CD14-positive monocyte (primary cell): ENCODE results near the gene UBE3D. TPM values are rescaled to one million over a fixed set of nuclear protein-coding genes. Genes with fewer than 3 reads are reported as not detected.

Experiments used
- DNase-seq, 3 donors: peaks; one replicate each; pipeline ENCODE4 v3.0.0-alpha.2; 2011 to 2022
- H2AFZ ChIP-seq: 2 replicates; pipeline ENCODE4 v1.6.0; 2012; ENCODE audit warnings: mild to moderate bottlenecking, low read depth, low read length, inconsistent platforms; ENCODE audit not compliant: insufficient read depth, poor library complexity, severe bottlenecking
- H3K27ac ChIP-seq, 2 donors: 1 replicate in 1 of 2; 2 replicates in 1 of 2; pipeline ENCODE4 v1.5.1; 2012 to 2013; ENCODE audit warnings: low read length in 2 of 2, control low read depth in 1 of 2, inconsistent platforms in 1 of 2, low read depth in 1 of 2, mild to moderate bottlenecking in 1 of 2
- H3K27me3 ChIP-seq, 2 donors: one replicate each; pipeline versions ENCODE4 v1.6.0 to v1.6.1; 2011 to 2013; ENCODE audit warnings: low read length in 2 of 2; ENCODE audit not compliant: control insufficient read depth in 2 of 2, insufficient read depth in 2 of 2
- H3K36me3 ChIP-seq, 2 donors: replicated peaks in 1 of 2; 1 replicate in 1 of 2; 2 replicates in 1 of 2; pipeline versions ENCODE4 v1.5.1 to v1.6.1; 2012 to 2013; ENCODE audit warnings: low read length in 2 of 2, control low read depth in 1 of 2, inconsistent platforms in 1 of 2, mild to moderate bottlenecking in 1 of 2; ENCODE audit not compliant: insufficient read depth in 2 of 2, control insufficient read depth in 1 of 2
- H3K4me1 ChIP-seq, 2 donors: 1 replicate in 1 of 2; 2 replicates in 1 of 2; pipeline versions ENCODE4 v1.5.1 to v1.6.1; 2012 to 2013; ENCODE audit warnings: low read length in 2 of 2, control low read depth in 1 of 2, inconsistent platforms in 1 of 2, mild to moderate bottlenecking in 1 of 2, moderate library complexity in 1 of 2; ENCODE audit not compliant: insufficient read depth in 2 of 2, control insufficient read depth in 1 of 2
- H3K4me2 ChIP-seq: replicated peaks from 2 replicates; pipeline ENCODE3; 2012; ENCODE audit warnings: low read length, moderate library complexity, mild to moderate bottlenecking; ENCODE audit not compliant: poor library complexity, severe bottlenecking; ENCODE audit errors: extremely low read depth
- H3K4me3 ChIP-seq, 3 experiments: fragments of 200-600 bp in 1 of 3; sonication (generic) in 1 of 3; replicated peaks in 1 of 3; 1 replicate in 2 of 3; 2 replicates in 1 of 3; pipeline ENCODE4 v1.5.1; 2011 to 2013; ENCODE audit warnings: low read length in 3 of 3, mild to moderate bottlenecking in 3 of 3, control low read depth in 2 of 3, low read depth in 2 of 3, inconsistent platforms in 1 of 3, moderate library complexity in 1 of 3
- H3K79me2 ChIP-seq: 2 replicates; pipeline ENCODE4 v1.6.0; 2012; ENCODE audit warnings: mild to moderate bottlenecking, control low read depth, inconsistent platforms, low read length, moderate library complexity; ENCODE audit not compliant: insufficient read depth
- H3K9ac ChIP-seq: 2 replicates; pipeline ENCODE4 v1.6.0; 2017; ENCODE audit warnings: low read length, mild to moderate bottlenecking; ENCODE audit not compliant: insufficient read depth, poor library complexity, severe bottlenecking
- H3K9me3 ChIP-seq, 2 donors: replicated peaks in 1 of 2; 1 replicate in 1 of 2; 2 replicates in 1 of 2; pipeline versions ENCODE4 v1.5.1 to v1.6.1; 2012 to 2013; ENCODE audit warnings: low read length in 2 of 2, control low read depth in 1 of 2; ENCODE audit not compliant: control insufficient read depth in 1 of 2, insufficient read depth in 1 of 2
- H4K20me1 ChIP-seq: 2 replicates; pipeline ENCODE4 v1.6.0; 2012; ENCODE audit warnings: mild to moderate bottlenecking, low read length, control low read depth, moderate library complexity; ENCODE audit not compliant: insufficient read depth
- H3K27ac Mint-ChIP-seq, 7 donors: one replicate each; pipeline ENCODE4 v1.8.0; 2020; ENCODE audit warnings: mild to moderate bottlenecking in 7 of 7, mixed read lengths in 7 of 7, moderate library complexity in 6 of 7, inconsistent platforms in 2 of 7
- H3K27me3 Mint-ChIP-seq, 3 donors: one replicate each; pipeline ENCODE4 v1.8.0; 2021 to 2022; ENCODE audit warnings: low read depth in 3 of 3, mild to moderate bottlenecking in 3 of 3, mixed read lengths in 3 of 3, moderate library complexity in 3 of 3, inconsistent platforms in 1 of 3
- H3K36me3 Mint-ChIP-seq, 2 donors: one replicate each; pipeline ENCODE4 v1.8.0; 2020; ENCODE audit warnings: mixed read lengths in 2 of 2, inconsistent platforms in 1 of 2, mild to moderate bottlenecking in 1 of 2
- H3K4me1 Mint-ChIP-seq: one replicate; pipeline ENCODE4 v1.8.0; 2020; ENCODE audit warnings: mild to moderate bottlenecking, mixed read lengths
- H3K4me3 Mint-ChIP-seq, 2 donors: one replicate each; pipeline ENCODE4 v1.8.0; 2020; ENCODE audit warnings: mild to moderate bottlenecking in 2 of 2, mixed read lengths in 2 of 2, moderate library complexity in 1 of 2
- H3K9me3 Mint-ChIP-seq, 7 donors: one replicate each; pipeline ENCODE4 v1.8.0; 2020 to 2022; ENCODE audit warnings: mixed read lengths in 7 of 7, mild to moderate bottlenecking in 6 of 7, moderate library complexity in 6 of 7, inconsistent platforms in 2 of 7
- CTCF ChIP-seq: fragments of 200-600 bp; IDR thresholded peaks from one replicate; pipeline ENCODE4 v1.8.0; 2022; ENCODE audit warnings: antibody characterized with exemption, mild to moderate bottlenecking
- WGBS: methylation state at CpG from one replicate; pipeline ENCODE4 v1.1.5; 2013; ENCODE audit warnings: missing lambda C conversion rate; ENCODE audit not compliant: insufficient coverage; 5-methylcytosine and 5-hydroxymethylcytosine counted together
- intact Hi-C, 2 donors: fragments of 100-400 bp; cut with micrococcal nuclease; formaldehyde crosslinking; loops; one replicate each; pipeline versions ENCODE4 v1.15.0 to v1.15.1; 2023
- polyA plus RNA-seq, 3 donors: library from polyadenylated mRNA; depleted of rRNA in 1 of 3; unstranded in 2 of 3; stranded (reverse) in 1 of 3; fragments of 300-500 nt in 2 of 3; fragments of >200 nt in 1 of 3; fragmentation: Illumina TruSeq in 2 of 3; gene quantifications; 1 replicate in 2 of 3; 2 replicates in 1 of 3; pipeline ENCODE4 v1.2.3, GENCODE V29; 2012 to 2021

UBE3D gene
- polyA plus RNA-seq, 3 donors = 0.61 to 1.7 (median 1.1) TPM

DNA sequence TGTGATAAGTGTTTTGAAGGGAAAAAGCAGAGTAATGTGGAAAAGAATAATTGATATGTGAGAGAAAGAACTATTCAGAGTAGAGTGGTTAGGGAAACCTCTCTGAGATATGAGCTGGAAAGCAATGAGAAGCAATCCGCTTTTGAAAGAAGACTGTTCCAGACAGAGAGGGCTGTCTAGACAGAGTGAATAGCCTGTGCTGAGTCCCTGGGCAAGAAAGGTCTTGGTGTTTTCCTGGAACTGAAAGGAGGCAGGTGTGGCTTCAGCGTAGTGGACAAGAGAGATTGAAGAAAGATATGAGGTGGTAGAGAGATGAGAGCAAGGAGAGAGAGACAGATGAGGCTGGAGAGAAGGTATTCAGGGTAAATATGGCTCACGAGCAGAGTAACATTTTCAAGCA lies 190.8 kb downstream of the UBE3D start:
- peaks cover 0 to 8% (median 2%) of the 10 kb centered on the region in 7 donors for H3K9me3 Mint-ChIP-seq
- no peak for TF ChIP-seq CTCF
- Histone ChIP-seq H3K4me2 (no peak overlapping the region), H3K27me3 (no peaks in the 10 kb centered on the region), H3K9me3 (no peaks in the 10 kb centered on the region), H2AFZ (no peak overlapping the region), H3K36me3 (no peaks in the 10 kb centered on the region), H4K20me1 (no peaks in the 10 kb centered on the region), H3K4me1 (no peaks in the 10 kb centered on the region), H3K4me3 (no peak overlapping the region), H3K79me2 (no peaks in the 10 kb centered on the region), H3K9ac (no peak overlapping the region), H3K27ac (no peak overlapping the region)
- intact Hi-C loops = no loop called here
- H3K27ac Mint-ChIP-seq = no peak overlapping the region
- peaks cover 0 to 3% (median 0%) of the 10 kb centered on the region in 3 donors for H3K27me3 Mint-ChIP-seq
- DNase-seq = no peak
- H3K36me3 Mint-ChIP-seq = no peaks in the 10 kb centered on the region
- no peaks in the 10 kb centered on the region for H3K4me1 Mint-ChIP-seq
- H3K4me3 Mint-ChIP-seq = no peak overlapping the region
- 97% methylated on average over 2 of the region's 3 CpGs for WGBS

DNA sequence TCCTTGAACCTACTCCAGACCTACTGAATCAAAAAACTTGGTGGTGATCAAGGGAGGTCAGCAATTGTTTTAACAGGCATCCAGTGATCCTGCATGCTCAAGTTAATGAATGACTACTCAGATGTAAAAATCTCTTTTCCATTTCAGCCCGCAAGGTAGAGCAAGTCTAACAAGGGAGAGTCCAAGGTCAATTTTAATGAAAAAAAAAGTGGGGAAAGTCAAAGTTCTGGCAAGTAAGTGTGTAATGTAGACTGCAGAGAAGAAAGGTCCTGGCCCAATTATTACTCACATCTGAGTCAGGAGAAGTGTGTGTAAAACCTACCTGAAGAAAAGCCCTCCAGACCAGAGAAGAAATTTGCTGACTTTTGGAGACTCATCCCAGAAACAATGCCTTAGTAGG lies 193.5 kb downstream of the UBE3D start:
- Histone ChIP-seq H3K9me3 (peaks cover 0 to 5% of the 10 kb centered on the region in 2 donors), H4K20me1 (no peaks in the 10 kb centered on the region), H3K79me2 (no peaks in the 10 kb centered on the region), H2AFZ (no peak overlapping the region), H3K27me3 (no peaks in the 10 kb centered on the region), H3K4me1 (no peaks in the 10 kb centered on the region), H3K4me2 (no peak overlapping the region), H3K9ac (no peak overlapping the region), H3K36me3 (no peaks in the 10 kb centered on the region), H3K27ac (no peak overlapping the region), H3K4me3 (no peak overlapping the region)
- Mint-ChIP-seq H3K9me3 (peaks cover 2 to 8% (median 3%) of the 10 kb centered on the region in 7 donors), H3K27me3 (peaks cover 0 to 3% (median 0%) of the 10 kb centered on the region in 3 donors), H3K27ac (no peak overlapping the region), H3K4me3 (no peak overlapping the region), H3K4me1 (no peaks in the 10 kb centered on the region), H3K36me3 (no peaks in the 10 kb centered on the region)
- DNase-seq = no peak
- no peak for TF ChIP-seq CTCF
- WGBS = no CpG with 5 or more reads among the region's 1 CpG
- intact Hi-C loops = no loop called here
